IPS-15b (cell line): ENCODE data around the gene MTAP.

Experiments used
- H3K27me3 ChIP-seq: one replicate; pipeline ENCODE4 v1.6.1; 2013; ENCODE audit warnings: low read length; ENCODE audit not compliant: control insufficient read depth, insufficient read depth
- H3K36me3 ChIP-seq: one replicate; pipeline ENCODE4 v1.6.1; 2013; ENCODE audit warnings: low read length; ENCODE audit not compliant: control insufficient read depth, insufficient read depth
- H3K4me1 ChIP-seq: one replicate; pipeline ENCODE4 v1.6.1; 2013; ENCODE audit warnings: mild to moderate bottlenecking, low read length; ENCODE audit not compliant: control insufficient read depth, insufficient read depth
- H3K4me3 ChIP-seq: one replicate; pipeline ENCODE4 v1.5.1; 2013; ENCODE audit warnings: low read depth, low read length
- H3K9ac ChIP-seq: one replicate; pipeline ENCODE4 v1.6.1; 2013; ENCODE audit warnings: low read depth, mild to moderate bottlenecking, low read length
- H3K9me3 ChIP-seq: one replicate; pipeline ENCODE4 v1.6.1; 2013; ENCODE audit warnings: mild to moderate bottlenecking, low read length; ENCODE audit not compliant: control insufficient read depth, insufficient read depth

MTAP gene

DNA sequence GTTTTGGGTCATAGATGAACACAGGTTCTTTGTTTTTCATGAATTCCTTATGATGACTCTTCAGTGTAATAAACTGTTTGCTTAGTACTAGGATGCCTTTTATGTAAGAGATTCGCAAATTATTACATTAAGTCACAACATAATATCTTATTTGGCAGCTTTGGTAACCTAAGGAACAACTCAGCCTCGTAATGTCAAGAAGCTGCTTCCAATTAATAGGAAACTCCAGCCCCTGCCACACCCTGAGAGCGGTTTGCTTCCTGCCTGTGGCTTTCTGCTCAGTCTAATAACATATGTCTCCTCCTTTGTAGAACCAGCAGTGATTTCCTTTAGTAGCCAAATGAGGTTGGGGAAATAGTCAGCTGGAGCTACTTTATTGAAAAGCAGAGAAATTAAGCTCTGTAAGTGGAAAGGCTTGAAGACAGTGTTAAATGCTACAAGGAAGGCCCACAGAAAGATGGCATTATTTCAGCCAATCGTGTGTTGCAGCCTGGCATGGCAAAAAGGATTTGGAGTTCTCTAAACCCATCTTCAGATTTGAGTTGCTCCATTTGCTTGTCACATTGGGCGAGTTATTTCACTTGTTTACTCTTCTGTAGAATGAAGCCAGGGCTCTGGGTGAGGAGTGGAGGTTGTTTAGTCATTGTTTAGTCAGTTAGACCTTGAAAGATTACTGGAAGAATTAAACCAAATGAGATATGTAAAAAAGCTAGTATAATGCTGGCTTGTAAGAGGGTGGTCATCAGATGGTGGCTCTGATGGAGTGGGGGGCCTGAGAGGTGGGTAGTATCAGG is 54.1 kb downstream of the MTAP start:
- no peak overlapping the region for H3K9ac ChIP-seq

DNA sequence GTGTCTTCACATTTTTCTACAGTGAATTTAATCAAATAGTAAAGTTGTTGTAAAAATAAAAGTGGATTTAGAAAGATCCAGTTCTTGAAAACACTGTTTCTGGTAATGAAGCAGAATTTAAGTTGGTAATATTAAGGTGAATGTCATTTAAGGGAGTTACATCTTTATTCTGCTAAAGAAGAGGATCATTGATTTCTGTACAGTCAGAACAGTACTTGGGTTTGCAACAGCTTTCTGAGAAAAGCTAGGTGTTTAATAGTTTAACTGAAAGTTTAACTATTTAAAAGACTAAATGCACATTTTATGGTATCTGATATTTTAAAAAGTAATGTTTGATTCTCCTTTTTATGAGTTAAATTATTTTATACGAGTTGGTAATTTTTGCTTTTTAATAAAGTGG is 60.4 kb downstream of the MTAP start:
- Histone ChIP-seq H3K4me3 (no peak overlapping the region), H3K27me3 (no peaks in the 10 kb centered on the region), H3K9me3 (no peaks in the 10 kb centered on the region), H3K36me3 (peaks cover 16% of the 10 kb centered on the region), H3K9ac (no peak overlapping the region), H3K4me1 (no peaks in the 10 kb centered on the region)

More for the DNA sequence above, 54.1 kb downstream of the MTAP start:
- no peaks in the 10 kb centered on the region for H3K4me1 ChIP-seq
- H3K9me3 ChIP-seq: no peaks in the 10 kb centered on the region
- peaks cover 24% of the 10 kb centered on the region for H3K36me3 ChIP-seq
- no peak overlapping the region for H3K4me3 ChIP-seq
- H3K27me3 ChIP-seq: no peaks in the 10 kb centered on the region

GRCh38 chr9:21864505-21864904 is 62.1 kb downstream of the MTAP start:
- H3K4me1 ChIP-seq: no peaks in the 10 kb centered on the region
- no peak overlapping the region for H3K9ac ChIP-seq
- H3K27me3 ChIP-seq: no peaks in the 10 kb centered on the region
- no peaks in the 10 kb centered on the region for H3K9me3 ChIP-seq
- no peak overlapping the region for H3K4me3 ChIP-seq
- peaks cover 8% of the 10 kb centered on the region for H3K36me3 ChIP-seq

DNA sequence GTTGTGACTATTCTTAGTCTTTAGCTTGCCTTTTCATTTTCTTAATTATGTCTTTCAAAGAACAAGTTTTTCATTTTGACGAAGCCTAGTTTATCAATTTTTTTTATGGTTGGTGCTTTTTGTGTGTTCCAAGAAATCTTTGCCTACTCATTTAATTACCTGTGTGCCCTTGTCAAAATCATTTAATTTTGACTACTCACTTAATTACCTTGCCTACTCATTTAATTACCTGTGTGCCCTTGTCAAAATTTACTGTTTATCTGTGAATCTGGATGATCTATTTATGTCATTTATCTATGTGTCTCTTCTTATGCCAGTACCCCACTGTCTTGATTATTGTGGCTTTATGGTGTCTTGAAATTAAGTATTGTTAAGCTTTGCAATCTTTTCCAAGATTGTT is 63.9 kb downstream of the MTAP start:
- peaks cover 4% of the 10 kb centered on the region for H3K36me3 ChIP-seq
- H3K27me3 ChIP-seq: no peaks in the 10 kb centered on the region
- no peaks in the 10 kb centered on the region for H3K9me3 ChIP-seq
- H3K4me3 ChIP-seq: no peak overlapping the region
- no peak overlapping the region for H3K9ac ChIP-seq
- no peaks in the 10 kb centered on the region for H3K4me1 ChIP-seq

DNA sequence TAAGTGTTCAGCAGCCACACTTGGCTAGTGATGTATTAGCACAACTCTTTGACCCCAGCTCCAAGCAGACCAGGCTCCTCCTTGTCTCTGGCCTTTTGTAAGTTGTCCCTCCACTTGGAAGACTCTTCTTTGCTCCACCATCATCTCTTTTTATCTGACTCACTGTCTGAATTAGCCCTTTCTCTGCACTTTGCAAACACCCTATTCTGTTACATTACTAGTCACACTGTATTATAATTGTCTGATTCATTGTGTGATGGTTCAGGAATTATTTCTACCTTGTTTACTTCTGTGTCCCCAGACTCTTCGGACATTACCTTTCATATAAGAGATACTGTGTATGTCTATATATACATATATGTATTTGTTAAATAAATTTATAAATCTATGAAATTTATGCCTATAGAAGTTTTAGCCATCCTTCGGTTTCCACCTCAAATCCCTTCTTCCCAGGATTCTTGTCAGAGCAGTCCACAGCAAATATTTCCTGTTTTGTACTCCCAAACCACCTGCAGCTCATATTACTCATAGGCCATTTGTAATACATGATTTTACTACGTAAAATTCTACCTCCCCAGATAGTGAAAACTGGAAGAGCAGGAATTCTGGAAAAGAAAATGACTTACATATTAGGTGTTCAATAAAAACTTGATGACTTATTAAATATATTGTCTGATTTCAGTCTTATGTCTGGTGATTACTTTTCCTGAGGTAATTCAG is 69.0 kb downstream of the MTAP start:
- Histone ChIP-seq H3K4me1 (no peaks in the 10 kb centered on the region), H3K9me3 (no peaks in the 10 kb centered on the region), H3K27me3 (no peaks in the 10 kb centered on the region), H3K4me3 (no peak overlapping the region), H3K36me3 (no peaks in the 10 kb centered on the region), H3K9ac (no peak overlapping the region)

DNA sequence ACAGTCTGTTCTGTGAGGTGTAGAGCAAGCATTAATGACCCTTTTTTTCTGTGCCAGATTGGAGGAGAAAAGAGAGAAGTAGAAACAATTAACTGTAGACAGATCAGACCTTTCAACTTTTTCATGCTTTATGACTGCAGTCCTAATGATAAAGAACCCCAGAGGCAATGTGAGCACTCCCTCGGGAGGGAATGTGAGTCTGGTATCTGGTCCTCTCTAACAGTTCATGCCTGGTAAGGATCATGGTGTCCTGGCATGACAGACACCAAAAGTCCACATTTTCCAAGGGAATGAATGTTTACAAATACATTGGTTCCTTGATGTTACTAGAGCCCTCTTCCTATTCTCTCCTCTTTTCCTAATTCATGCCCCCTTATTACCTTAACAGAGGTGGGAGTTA is 70.3 kb downstream of the MTAP start:
- H3K4me1 ChIP-seq: no peaks in the 10 kb centered on the region

GRCh38 chr9:21873540-21874221 is 71.2 kb downstream of the MTAP start:
- H3K9me3 ChIP-seq: no peaks in the 10 kb centered on the region
- no peak overlapping the region for H3K9ac ChIP-seq
- H3K4me3 ChIP-seq: no peak overlapping the region
- no peaks in the 10 kb centered on the region for H3K27me3 ChIP-seq
- H3K36me3 ChIP-seq: no peaks in the 10 kb centered on the region
- no peaks in the 10 kb centered on the region for H3K4me1 ChIP-seq

More for the DNA sequence above, 70.3 kb downstream of the MTAP start:
- Histone ChIP-seq H3K36me3 (no peaks in the 10 kb centered on the region), H3K27me3 (no peaks in the 10 kb centered on the region), H3K4me3 (no peak overlapping the region), H3K9me3 (no peaks in the 10 kb centered on the region), H3K9ac (no peak overlapping the region)

GRCh38 chr9:21875893-21876292 is 73.5 kb downstream of the MTAP start:
- Histone ChIP-seq H3K36me3 (no peaks in the 10 kb centered on the region), H3K9me3 (no peaks in the 10 kb centered on the region), H3K27me3 (no peaks in the 10 kb centered on the region), H3K4me1 (no peaks in the 10 kb centered on the region), H3K9ac (no peak overlapping the region), H3K4me3 (no peak overlapping the region)

GRCh38 chr9:21883642-21884041 is 81.2 kb downstream of the MTAP start:
- Histone ChIP-seq H3K36me3 (no peaks in the 10 kb centered on the region), H3K27me3 (no peaks in the 10 kb centered on the region), H3K9ac (no peak overlapping the region), H3K4me3 (no peak overlapping the region), H3K4me1 (no peaks in the 10 kb centered on the region), H3K9me3 (no peaks in the 10 kb centered on the region)

DNA sequence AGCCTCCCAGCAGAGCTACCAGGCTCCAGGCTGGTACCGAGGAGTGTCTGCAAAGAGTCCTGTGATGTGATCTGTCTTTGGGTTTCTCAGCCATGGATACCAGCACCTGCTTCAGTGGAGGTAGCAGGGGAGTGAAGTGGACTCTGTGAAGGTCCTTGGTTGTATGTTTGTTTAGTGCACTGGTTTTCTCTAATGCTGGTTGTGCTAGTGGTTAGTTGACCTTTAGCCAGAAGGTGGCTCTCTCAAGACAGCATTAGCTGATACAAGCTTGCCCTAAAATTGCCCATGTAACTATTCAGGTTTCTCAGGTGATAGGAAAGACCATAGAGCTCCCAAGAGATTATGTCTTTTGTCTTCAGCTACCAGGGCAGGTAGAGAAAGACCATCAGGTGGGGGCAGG is 87.2 kb downstream of the MTAP start:
- Histone ChIP-seq H3K9me3 (peaks cover 11% of the 10 kb centered on the region), H3K4me3 (no peak overlapping the region), H3K27me3 (no peaks in the 10 kb centered on the region), H3K36me3 (no peaks in the 10 kb centered on the region), H3K9ac (no peak overlapping the region), H3K4me1 (no peaks in the 10 kb centered on the region)

- Histone ChIP-seq H3K9ac (no peak overlapping the region), H3K27me3 (no peaks in the 10 kb centered on the region), H3K36me3 (no peaks in the 10 kb centered on the region), H3K4me3 (no peak overlapping the region), H3K4me1 (no peaks in the 10 kb centered on the region), H3K9me3 (peaks cover 16% of the 10 kb centered on the region)
Measured at GRCh38 chr9:21890696-21891095, 88.3 kb downstream of the MTAP start.
